ENCODE data around the gene RPS16. TPM values are rescaled to one million over a fixed set of nuclear protein-coding genes. Genes with fewer than 3 reads are reported as not detected.

RPS16 gene
- total and polyA plus RNA-seq, 2 of the 13 experiments (the other 11 are each of a cell fraction or from before 2014, with no cell fraction given) = 488 to 2,583 TPM

GRCh38 chr19:39445196-39446111 lies 9.7 kb upstream of the RPS16 start, which contains the start of gene SUPT5H (continued):
- TF ChIP-seq TFDP1 (CRISPR knock-in tag; IDR thresholded peaks at IDR 0.05; ENCODE audit: borderline replicate concordance) (peak; percentile 89), PRDM15 (CRISPR knock-in tag; IDR thresholded peaks at IDR 0.05) (no peak), MAX (IDR thresholded peaks at IDR 0.05) (peak; percentile 95), BATF2 (CRISPR knock-in tag; IDR thresholded peaks at IDR 0.05) (no peak), NFIC (IDR thresholded peaks at IDR 0.05; ENCODE audit: low read length) (no peak), ZNF83 (CRISPR knock-in tag; IDR thresholded peaks at IDR 0.05; ENCODE audit: borderline replicate concordance) (no peak), MIXL1 (CRISPR knock-in tag; IDR thresholded peaks at IDR 0.05) (peak; percentile 72), PAX8 (CRISPR knock-in tag; IDR thresholded peaks at IDR 0.05; ENCODE audit: borderline replicate concordance) (no peak), ZNF441 (CRISPR knock-in tag; IDR thresholded peaks at IDR 0.05; ENCODE audit: borderline replicate concordance) (peak; percentile 71), MED8 (CRISPR knock-in tag; IDR thresholded peaks at IDR 0.05; ENCODE audit: insufficient replicate concordance) (peak; percentile 76), RFX3 (CRISPR knock-in tag; IDR thresholded peaks at IDR 0.05) (no peak), NONO (IDR thresholded peaks at IDR 0.05) (no peak), NONO (CRISPR knock-in tag; conservative IDR thresholded peaks at IDR 0.05) (peak; percentile 96), SRSF1 (optimal IDR thresholded peaks at IDR 0.05; ENCODE audit: low read depth, low read length) (peak; percentile 89), DBP (CRISPR knock-in tag; IDR thresholded peaks at IDR 0.05; ENCODE audit: not compliant biosample characterization) (no peak), DNMT1 (CRISPR knock-in tag; IDR thresholded peaks at IDR 0.05) (0 out of 2 replicates have a peak, but pooled peaks have one; percentile 52), ZNF362 (CRISPR knock-in tag; IDR thresholded peaks at IDR 0.05; ENCODE audit: borderline replicate concordance) (peak; percentile 73; the same call in 1 of the 2 replicates), ZNF543 (CRISPR knock-in tag; IDR thresholded peaks at IDR 0.05) (peak; percentile 87; the same call in 1 of the 2 replicates), ZNF878 (CRISPR knock-in tag; IDR thresholded peaks at IDR 0.05) (peak; percentile 25), ZNF746 (CRISPR knock-in tag; IDR thresholded peaks at IDR 0.05) (no peak; the same call in 1 of the 2 replicates), ATF3 (CRISPR knock-in tag; IDR thresholded peaks at IDR 0.05) (0 out of 2 replicates have a peak, but pooled peaks have one; percentile 43)

All from HepG2 (cell line).